Left cardiac atrium (tissue), 4 donors: ENCODE results near the gene FBXW10. TPM values are rescaled to one million over a fixed set of nuclear protein-coding genes. Genes with fewer than 3 reads are reported as not detected.
"Not testable (repeated sequence)": the region's sequence is repeated elsewhere in the genome, so short reads cannot be mapped to it uniquely, and the experiment has no call there.

ENCODE experiments used
- ATAC-seq, 2 donors: fragments of 200-7000 bp; cut with Tn5 transposase; one replicate each; pipeline ENCODE4 v1.9.1; 2020; ENCODE audit warnings: mild to moderate bottlenecking in 2 of 2, moderate library complexity in 2 of 2
- DNase-seq: peaks from one replicate; pipeline ENCODE4 v3.0.0-alpha.2; 2020
- intact Hi-C, 2 donors: fragments of 100-400 bp; cut with DNase I; formaldehyde crosslinking; loops; one replicate each; pipeline versions ENCODE4 v1.14.1 to v1.15.1; 2022 to 2023
- total RNA-seq, 2 donors: library from RNA; stranded (reverse); fragmentation: NEBNext Ultra II Directional; extraction: Animal tissue kit (Norgen Biotek cat#: 25700); gene quantifications; one replicate each; pipeline ENCODE4 v1.2.1, GENCODE V29; 2021
- donor health status: DM: no; HTN: yes; CAD: no.
- donor health status: DM: no; HTN: yes; CAD: no; lungs with severe emphysema.
- donor health status: DM: yes; HTN: yes; CAD: no.
- donor health status: Dilated cardiomyopathy.

The FBXW10 gene
- total RNA-seq, 2 donors from 2014 or later, result 0.08 TPM; not detected in 1

- ATAC-seq, intact Hi-C loops, DNase-seq: not testable (repeated sequence)
Observed at GRCh38 chr17:18746551-18746950, 2.7 kb downstream of the FBXW10 start.

- intact Hi-C loops, DNase-seq, ATAC-seq: not testable (repeated sequence)
Observed at GRCh38 chr17:18747501-18747900, 3.6 kb downstream of the FBXW10 start.

GRCh38 chr17:18750242-18750641 lies 6.4 kb downstream of the FBXW10 start:
- intact Hi-C loops, ATAC-seq, DNase-seq: not testable (repeated sequence)

DNA sequence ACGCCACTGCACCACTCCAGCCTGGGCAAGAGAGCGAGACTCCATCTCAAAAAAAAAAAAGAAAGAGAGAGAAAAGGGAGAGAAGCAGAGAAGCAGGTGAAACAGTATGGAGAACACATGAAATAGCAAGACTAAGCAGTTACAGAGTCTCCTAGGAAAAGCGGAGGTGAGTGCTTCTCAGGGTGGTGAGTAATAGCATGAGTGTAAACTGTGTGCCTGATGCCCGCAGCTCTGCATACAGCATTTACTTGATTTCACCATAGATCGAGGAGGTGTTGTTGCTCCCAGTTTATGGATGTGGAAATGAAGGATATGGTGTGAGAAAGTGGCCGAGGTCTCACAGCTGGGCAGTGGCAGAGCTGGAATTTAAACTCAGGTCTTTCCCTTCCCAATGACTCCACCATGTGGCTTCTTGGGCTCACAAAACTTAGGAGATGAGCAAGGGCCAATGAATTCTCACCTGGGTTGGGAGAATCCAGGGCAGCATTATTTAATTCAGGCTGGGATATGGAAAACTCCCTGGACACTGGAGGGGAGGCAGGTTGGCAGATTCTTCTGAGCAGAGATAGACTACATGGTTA lies 10.1 kb downstream of the FBXW10 start:
- DNase-seq, intact Hi-C loops: not testable (repeated sequence)
- peak in 1 of 2 donors; percentile 27 for ATAC-seq

GRCh38 chr17:18755969-18756368 lies 12.1 kb downstream of the FBXW10 start:
- ATAC-seq, DNase-seq, intact Hi-C loops: not testable (repeated sequence)

DNA sequence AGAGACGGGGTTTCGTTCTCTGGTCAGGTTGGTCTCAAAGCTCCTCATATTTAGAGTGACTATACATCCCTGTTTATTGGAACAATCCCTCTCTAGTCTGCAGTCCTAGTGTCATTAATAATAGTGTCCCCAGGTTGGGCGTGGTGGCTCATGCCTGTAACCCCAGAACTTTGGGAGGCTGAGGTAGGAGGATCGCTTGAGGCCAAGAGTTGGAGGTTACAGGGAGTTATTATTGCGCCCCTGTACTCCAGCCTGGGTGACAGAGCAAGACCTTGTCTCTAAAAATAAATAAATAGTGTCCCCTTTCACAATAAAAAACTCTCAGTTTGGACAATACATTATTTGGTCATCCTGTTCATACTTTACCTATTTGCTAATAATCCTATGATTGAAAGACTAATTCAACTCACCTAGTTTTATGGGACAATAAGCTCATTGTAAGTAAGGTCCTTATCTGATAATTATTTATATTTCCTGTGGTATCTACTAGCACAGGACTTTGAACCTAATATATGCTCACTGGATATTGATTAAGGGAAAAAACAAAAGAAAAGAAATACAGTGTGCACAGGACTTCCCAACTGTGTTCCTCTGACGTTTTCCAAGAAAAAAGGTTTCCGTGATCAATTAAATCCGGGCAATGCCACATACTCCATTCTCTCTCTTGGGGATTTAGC lies 13.7 kb downstream of the FBXW10 start:
- ATAC-seq, DNase-seq, intact Hi-C loops: not testable (repeated sequence)

DNA sequence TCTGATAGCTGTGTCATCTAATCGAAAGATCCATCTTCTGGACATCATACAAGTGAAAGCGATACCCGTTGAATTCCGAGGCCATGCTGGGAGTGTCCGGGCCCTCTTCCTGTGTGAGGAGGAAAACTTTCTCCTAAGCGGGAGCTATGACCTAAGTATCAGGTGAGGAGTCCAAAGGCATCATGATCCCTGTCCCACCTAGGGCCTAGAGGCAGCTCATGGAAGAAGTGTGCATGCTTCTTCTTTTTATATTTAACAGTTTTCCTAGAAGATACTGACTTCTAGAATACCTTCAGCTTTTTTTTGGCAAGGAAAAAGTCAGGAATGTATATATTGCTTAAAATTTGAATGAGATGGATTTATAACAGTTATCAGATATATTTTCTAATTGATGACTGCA lies 14.5 kb downstream of the FBXW10 start:
- DNase-seq, ATAC-seq, intact Hi-C loops: not testable (repeated sequence)

DNA sequence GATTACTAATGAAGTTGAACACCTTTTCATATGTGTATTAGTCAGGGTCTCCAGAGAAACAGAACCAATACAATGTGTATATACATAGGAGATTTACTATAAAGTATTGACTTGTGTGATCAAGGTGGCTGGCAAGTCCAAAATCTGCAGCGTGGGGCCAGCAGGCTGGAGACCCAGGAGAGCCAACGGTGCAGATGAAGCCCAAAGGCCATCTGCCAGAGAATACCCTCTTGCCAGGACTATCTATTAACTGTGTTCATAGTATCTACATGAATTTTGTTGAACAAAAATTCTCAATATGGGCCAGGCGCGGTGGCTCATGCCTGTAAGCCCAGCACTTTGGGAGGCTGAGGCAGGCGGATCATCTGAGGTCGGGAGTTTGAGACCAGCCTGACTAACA lies 16.4 kb downstream of the FBXW10 start:
- ATAC-seq, intact Hi-C loops, DNase-seq: not testable (repeated sequence)

DNA sequence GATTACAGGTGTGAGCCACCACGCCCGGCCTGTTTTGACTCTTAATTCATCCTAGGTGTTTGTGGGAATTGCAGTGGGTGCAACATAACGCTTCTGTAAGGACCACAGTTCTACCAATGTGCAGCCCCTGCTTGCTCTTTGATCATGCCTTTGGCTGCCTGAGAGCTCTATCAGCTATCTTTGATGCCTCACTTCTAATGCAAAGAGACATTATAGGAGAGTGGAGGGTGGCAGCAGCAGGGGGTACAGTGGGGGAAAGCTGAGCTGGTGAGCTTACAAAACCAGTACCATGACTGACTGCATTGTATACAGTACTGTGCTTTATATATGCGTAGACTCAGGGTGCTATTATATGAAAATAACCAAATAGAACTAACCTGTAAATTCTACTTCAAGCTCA lies 26.7 kb downstream of the FBXW10 start:
- ATAC-seq, DNase-seq, intact Hi-C loops: not testable (repeated sequence)

DNA sequence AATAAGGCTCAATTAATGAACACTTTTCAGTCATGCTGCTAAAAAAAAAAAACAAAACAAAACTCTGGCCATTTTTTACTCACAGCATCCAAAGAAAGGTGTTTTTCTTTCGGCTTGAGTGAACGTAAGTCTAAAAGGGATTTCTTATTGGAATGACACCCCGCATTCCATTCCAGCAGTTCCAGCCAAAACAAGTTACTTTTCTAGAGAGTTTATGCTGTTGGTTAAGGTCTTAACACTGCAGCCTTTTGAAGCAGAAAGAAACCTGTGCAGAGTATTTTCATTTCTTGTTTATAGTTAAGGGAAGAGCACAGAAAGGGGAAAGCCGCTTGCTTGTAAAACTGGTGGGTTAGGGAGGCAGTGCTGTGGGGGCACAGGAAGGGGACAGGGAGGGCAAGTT lies 27.2 kb downstream of the FBXW10 start:
- intact Hi-C loops, ATAC-seq, DNase-seq: not testable (repeated sequence)

GRCh38 chr17:18772471-18772870 lies 28.6 kb downstream of the FBXW10 start:
- no peak for DNase-seq

DNA sequence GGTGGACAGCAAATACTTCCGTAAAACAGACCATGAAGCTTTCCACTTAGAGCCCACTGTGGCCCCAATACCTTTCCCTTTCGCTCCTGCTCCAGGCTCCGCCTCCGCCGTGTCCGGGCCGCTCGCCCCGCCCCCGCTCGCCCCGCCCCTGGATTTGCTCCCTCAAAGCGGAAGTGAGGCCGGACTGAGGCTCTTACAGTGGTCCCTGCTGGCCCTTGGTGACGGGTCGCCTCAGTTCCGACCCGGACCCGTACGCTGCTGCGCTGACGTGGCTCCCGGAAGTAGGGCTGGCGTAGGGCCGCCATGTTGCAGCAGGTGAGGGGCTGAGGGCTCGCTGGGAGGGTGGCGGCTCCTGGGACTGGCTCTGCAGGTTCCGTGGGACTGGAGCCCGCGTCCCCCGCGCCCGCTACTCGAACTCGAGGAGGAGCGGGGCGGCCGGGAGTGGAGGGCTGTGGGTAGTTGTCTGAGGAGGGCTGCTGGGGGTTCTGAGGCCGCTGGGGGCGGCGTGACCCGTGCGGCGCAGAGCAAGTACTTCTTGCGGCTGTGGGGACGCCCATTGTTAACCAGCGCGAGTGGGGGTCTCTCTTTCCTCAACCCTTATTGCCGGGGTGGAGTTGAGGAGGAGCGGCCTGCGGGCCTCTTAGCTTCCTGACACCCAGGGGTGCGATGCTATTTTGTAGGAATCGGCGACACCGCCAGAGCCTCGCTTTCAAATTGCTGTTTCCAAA lies 37.3 kb downstream of the FBXW10 start, which contains the start of gene TVP23B:
TSS of gene TVP23B (plus strand) at position 193 of the 728 bp plus-strand sequence. CDS start at position 304, 111 bp downstream.
- peak; percentile 99 to 100 for ATAC-seq
- peak; percentile 98 for DNase-seq
- intact Hi-C loops, result not testable (repeated sequence)

More at GRCh38 chr17:18772471-18772870, 28.6 kb downstream of the FBXW10 start:
- intact Hi-C loops, result no loop called here
- no peak for ATAC-seq

GRCh38 chr17:18781805-18782204 lies 38.0 kb downstream of the FBXW10 start:
- peak in 1 of 2 donors; percentile 28 for ATAC-seq
- intact Hi-C loops, DNase-seq: not testable (repeated sequence)

DNA sequence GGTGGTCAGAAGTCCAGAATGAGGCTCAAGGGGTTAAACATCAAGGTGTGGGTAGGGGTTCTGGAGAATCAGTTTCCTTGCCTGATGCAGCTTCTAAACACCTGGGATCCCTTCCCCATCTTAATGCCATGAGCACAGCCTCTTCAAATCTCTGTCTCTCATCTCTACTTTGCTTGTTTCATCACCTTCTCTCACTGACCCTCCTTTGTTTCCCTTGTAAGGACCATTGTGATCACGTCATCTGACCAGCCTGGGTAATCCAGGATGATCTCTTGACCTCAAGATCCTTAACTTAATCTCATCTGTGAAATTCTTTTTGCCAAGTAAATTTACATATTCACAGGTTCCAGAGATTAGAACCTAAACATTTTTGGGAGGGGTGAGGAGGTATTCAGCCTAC lies 42.1 kb downstream of the FBXW10 start:
- intact Hi-C loops, ATAC-seq, DNase-seq: not testable (repeated sequence)

DNA sequence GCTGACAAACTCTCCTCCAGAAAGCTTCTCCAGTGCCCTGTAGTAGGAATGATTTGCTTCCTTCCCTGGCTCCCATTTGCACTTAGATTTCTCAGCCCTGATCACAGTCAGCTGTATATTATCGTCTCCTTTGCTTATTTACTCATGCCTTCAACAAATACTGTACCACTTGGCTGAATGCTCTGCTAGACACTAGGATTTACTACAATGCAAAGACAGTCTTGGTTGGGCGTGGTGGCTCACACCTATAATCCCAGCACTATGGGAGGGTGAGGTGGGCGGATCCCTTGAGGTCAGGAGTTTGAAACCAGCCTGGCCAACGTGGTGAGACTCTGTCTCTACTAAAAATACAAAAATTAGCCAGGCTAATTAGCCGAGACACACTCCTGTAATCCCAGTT lies 43.0 kb downstream of the FBXW10 start:
- ATAC-seq, intact Hi-C loops, DNase-seq: not testable (repeated sequence)

DNA sequence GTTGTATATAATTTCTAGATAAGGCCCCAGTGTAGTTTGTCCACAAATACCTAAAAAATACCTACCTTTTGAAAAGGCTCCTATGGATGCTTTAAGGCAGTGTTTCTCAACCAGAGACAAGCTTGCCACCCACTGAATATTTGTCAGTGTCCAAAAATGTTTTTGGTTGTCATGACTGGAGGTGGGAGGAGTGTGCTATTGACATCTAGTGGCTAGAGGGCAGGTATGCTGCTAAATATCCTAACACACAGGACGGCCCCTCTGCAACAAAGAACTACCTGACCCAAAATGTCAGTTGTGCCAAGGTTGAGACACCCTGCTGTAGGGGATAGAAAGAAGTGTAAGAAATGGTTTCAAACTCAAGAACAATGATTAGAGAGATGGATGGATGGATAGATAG lies 47.5 kb downstream of the FBXW10 start:
- peak in 1 of 2 donors; percentile 47 for ATAC-seq
- DNase-seq, intact Hi-C loops: not testable (repeated sequence)

DNA sequence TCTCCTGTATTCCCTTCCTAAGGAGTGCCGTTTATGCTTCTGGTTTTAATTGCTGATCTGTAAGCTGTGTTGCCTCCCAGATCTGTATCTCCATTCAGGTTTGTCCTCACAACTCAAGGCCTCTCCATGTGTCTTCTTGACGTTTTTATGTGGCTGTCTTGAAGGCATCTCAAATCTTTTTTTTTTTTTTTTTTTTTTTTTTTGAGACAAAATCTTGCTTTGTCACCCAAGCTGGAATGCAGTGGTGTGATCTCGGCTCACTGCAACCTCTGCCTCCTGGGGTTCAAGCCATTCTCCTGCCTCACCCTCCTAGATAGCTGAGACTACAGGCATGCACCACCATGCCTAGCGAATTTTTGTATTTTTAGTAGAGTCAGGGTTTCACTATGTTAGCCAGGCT lies 51.0 kb downstream of the FBXW10 start:
- ATAC-seq, DNase-seq, intact Hi-C loops: not testable (repeated sequence)

DNA sequence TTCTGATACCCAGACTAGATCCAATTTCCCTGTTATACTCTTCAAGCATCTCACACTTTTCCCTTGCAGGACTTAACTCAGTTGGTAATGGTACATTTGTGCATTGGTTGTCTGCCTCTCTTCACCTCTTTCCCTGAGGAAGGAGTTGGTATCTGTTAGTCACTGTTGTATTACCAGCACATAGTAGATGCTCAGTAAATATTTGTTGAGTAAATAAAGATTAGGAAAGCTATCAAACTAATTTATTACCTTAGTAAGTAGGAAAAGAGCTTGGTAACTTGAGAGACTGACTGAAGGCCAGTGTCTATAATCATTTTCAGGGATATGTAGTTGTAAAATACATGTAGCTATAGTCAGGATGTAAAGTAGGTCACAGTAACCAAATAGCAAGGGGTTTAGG lies 53.0 kb downstream of the FBXW10 start:
- intact Hi-C loops, ATAC-seq, DNase-seq: not testable (repeated sequence)

DNA sequence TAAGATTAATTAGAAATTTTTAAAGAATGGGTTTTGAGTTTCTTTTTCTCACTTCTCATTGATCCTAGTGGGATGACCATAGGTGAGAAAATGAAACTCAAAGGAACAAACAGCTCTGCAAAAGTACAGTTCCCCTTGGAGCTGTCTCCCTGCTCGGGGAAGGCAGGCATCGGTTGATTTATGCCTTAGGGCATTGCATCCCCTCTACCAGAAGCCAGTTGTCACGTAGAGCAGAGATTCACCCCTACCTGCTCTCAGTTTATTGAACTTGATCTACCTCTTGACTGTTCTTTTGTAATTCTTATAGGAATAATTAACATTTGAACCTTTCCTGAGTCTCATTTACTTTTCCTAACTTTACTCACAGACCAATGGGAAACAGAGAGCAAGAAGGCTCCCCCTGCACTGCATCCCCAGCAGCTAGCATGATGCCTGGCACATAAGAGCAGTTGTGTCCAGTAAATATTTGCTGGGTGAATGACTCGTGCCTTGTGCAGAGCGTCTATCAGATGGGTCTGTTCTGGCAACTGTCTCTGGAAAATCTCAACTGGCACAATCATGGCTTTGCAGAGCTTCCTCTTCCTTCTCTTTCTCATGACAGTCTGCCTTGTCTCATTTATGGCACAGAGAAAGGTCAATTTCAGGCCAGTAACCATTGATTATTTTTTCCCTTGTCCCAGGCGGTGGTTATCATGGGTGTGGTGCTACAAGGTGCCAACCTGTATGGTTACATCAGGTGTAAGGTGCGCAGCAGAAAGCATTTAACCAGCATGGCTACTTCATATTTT lies 59.8 kb downstream of the FBXW10 start:
- DNase-seq, intact Hi-C loops: not testable (repeated sequence)
- ATAC-seq, result peak in 1 of 2 donors; percentile 47
